Dedifferentiated amniotic fluid mesenchymal stem cell (primary cell): ENCODE data around the gene ZNF763.
"Not testable (repeated sequence)": the region's sequence is repeated elsewhere in the genome, so short reads cannot be mapped to it uniquely, and the experiment has no call there.

ENCODE experiments used
- DNase-seq: peaks from one replicate; pipeline ENCODE4 v3.0.0-alpha.2; 2016; ENCODE audit errors: extremely low spot score

Gene ZNF763

GRCh38 chr19:11964858-11965645 is at the start of gene ZNF763:
Gene ZNF763 (plus strand): TSS chr19:11965040. CDS start chr19:11965209, 169 bp downstream.
- peak; percentile 89 for DNase-seq

DNA sequence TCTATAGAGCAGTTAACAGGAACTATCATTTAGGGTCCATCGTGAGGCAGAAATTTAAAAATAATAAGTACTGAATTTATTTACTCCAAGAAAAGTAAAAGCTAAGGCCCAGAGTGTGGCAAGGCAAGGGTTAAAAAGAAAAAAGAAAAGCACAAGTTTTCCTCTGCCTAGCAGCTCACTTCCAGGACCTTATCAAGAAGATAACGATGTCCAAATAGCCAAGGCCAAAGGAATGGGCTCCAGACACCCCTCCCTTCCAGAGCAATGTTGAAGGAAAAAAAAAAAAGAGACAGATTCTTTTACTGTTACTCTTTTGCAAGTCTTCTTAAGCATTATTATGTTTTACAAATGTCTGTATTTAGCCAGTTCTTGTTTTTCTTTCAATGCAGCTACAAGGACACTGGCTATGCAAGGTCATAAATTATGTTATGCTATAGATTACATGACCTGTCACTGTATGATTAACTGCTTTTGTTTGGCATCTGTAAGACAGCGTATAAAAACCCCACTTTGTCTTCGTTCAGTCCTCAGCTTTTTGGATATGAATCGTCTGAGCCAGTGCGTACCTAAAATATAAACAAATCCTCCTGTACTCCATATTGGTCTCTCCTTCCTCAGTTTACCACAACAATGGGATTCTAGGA is 42.9 kb upstream of the ZNF763 start:
- DNase-seq = no peak

DNA sequence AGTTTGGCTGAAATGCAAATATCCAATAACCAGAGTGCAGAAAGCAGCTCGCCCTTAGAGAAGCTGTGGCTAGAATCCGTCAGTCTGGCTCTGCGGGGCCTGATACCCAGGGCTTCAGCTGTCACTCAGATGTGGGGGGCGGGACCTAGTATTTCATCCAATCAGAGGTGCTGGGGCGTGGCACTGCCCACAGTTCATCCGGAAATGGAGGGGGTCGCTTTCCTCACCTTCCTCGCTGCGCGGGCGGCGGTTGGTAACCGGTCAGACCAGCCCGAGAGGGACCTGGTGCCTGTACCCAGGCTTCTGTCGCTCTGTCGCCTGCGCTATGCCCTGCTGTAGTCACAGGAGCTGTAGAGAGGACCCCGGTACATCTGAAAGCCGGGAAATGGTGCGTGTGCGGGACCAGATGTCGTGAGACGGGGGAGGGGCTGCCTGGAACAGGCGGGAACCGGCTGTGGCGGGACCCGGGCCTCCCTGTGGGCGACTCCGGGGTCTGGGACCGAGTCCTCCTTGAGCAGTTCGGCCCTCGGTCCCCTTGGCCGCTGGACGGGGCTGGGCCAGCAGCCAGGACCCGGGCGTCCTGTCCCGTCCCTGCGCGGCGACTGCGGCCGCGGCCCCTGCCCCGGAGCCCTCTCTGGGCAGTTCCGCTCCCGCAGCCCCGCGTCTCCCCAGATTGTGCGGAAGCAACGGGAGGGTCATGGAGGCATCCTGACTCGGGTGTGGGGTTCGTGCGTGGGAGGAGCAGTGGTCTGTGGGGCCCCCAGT is 39.8 kb upstream of the ZNF763 start, which contains the start of gene ZNF700:
Gene ZNF700, plus strand, starts transcription at position 222 of the 765 bp plus-strand sequence. Its CDS starts 104 bp downstream, at position 326.
- peak; percentile 91 for DNase-seq

DNA sequence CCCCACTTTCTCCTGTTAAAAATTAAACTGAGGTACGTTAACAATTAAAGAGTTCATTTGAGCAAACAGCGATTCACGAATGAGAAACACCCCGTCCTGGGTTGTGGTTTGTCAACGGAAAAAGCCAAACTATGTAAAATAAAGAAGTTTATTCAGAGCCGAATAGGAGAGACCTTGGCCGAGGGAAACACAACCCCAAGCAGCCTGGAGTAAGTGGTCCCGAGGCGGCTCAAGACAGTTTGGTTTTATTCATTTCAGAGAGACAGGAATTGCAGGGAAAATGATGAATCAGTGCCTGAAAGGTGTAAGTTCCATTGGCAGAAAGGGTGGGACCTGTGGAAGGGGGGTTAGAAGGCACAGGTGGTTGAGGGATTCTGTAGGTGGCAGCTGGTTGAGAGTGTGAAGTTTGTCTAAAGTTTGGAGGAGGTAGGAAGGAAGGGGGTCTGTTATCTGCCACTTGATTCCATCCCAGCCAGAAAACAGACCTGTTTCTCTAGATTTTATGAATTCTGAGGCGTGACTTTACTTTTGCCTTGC is 39.1 kb upstream of the ZNF763 start:
- not testable (repeated sequence) for DNase-seq

- DNase-seq = no peak
These were observed 37.6 kb upstream of the ZNF763 start for GRCh38 chr19:11927227-11927626.

- no peak for DNase-seq
These were observed 33.8 kb upstream of the ZNF763 start for GRCh38 chr19:11931051-11931450.

- DNase-seq = peak; percentile 28
These were observed 33.3 kb upstream of the ZNF763 start for GRCh38 chr19:11931513-11931912.

DNA sequence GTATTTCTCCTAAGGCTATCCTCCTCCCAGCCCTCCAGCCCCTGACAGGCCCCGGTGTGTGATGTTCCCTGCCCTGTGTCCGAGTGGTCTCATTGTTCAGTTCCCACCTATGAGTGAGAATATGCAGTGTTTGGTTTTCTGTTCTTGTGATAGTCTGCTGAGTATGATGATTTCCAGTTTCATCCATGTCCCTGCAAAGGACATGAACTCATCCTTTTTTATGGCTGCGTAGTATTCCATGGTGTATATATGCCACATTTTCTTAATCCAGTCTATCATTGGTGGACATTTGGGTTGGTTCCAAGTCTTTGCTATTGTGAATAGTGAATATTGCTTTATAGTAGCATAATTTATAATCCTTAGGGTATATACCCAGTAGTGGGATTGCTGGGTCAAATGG is 29.0 kb upstream of the ZNF763 start:
- not testable (repeated sequence) for DNase-seq

- DNase-seq = not testable (repeated sequence)
These were observed 26.5 kb upstream of the ZNF763 start for GRCh38 chr19:11938383-11938782.

- DNase-seq = not testable (repeated sequence)
These were observed 23.4 kb upstream of the ZNF763 start for GRCh38 chr19:11941361-11941887.

DNA sequence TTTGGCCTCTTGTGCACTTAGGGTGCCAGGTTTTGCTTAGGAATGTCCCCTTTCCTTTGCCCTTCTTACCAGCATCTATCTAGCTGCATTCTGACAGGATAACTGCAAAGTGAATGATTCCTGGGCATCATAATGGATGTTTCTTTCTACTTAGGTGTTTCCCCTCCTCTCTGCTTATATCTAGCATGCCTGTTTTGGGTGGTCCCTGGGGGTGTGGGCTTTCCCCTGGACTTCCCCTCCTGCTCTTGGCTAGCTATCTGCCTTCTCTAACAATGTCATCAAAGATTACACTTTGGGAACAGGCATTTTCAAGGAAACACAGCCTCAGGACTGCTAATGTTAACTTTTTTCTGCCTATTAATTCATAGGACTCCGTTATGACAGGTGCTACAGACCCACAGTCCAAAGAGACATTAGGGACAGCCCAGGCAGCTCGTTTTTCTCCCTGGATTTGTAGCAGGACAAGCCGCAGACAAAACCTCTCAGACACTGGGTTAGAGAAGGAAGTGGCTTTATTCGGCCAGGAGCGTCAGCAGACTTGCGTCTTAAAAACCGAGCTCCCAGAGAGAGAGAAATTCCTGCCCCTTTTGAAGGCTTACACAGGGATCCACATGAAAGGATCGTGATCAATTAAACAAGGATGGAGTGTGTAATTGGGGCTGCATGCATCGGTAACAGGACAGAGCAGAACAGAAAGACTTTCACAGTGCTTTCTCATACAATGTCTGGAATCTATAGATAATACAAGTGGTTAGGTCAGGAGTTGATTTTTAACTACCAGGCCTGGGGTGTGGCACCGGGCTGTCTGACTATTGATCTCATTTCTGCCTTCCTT is 22.6 kb upstream of the ZNF763 start:
- no peak for DNase-seq

DNA sequence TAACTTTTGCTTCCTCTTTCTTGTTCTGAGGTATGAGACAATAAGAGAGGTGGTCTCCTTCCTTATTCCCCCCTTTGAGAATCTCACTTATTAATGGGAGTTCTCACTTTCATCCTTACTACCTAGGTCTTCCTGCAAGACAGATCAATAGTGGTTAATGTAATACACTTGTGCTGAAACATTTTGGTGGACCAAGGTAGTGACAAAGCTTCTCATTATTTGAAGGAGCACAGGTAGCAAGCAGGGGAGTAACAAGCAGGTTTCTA is 22.1 kb upstream of the ZNF763 start:
- no peak for DNase-seq

DNA sequence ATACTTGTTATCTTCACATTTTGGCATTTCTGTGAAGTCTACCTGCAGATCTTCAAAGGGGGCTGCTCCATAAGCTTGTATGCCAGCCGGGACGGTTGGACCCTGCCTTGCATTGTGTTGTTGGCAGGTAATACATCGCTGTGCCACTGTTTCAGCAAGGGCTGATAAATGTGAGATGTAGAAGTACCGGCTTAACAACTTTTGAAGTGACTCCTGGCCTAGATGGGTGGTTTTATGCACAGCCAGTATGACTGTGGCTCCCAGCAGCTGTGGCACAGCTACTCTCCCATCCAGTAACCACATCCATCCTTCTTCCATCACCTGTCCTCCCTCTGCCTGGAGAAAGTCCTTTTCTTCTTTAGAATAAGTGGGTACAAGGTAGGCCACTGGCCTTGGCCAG is 20.2 kb upstream of the ZNF763 start:
- DNase-seq = no peak

GRCh38 chr19:11948646-11949045 is 16.2 kb upstream of the ZNF763 start:
- no peak for DNase-seq

DNA sequence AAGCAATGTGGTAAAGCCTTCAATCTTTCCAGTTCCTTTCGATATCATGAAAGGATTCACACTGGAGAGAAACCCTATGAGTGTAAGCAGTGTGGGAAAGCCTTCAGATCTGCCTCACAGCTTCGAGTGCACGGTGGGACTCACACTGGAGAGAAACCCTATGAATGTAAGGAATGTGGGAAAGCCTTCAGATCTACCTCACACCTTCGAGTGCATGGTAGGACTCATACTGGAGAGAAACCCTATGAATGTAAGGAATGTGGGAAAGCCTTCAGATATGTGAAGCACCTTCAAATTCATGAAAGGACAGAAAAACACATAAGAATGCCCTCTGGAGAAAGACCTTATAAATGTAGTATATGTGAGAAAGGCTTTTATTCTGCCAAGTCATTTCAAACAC is 15.6 kb upstream of the ZNF763 start:
- no peak for DNase-seq

DNA sequence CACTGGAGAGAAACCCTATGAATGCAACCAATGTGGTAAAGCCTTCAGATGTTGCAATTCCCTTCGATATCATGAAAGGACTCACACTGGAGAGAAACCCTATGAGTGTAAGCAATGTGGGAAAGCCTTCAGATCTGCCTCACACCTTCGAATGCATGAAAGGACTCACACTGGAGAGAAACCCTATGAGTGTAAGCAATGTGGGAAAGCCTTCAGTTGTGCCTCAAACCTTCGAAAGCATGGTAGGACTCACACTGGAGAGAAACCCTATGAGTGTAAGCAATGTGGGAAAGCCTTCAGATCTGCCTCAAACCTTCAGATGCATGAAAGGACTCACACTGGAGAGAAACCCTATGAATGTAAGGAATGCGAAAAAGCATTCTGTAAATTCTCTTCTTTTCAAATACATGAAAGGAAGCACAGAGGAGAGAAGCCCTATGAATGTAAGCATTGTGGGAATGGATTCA is 15.2 kb upstream of the ZNF763 start:
- not testable (repeated sequence) for DNase-seq

DNA sequence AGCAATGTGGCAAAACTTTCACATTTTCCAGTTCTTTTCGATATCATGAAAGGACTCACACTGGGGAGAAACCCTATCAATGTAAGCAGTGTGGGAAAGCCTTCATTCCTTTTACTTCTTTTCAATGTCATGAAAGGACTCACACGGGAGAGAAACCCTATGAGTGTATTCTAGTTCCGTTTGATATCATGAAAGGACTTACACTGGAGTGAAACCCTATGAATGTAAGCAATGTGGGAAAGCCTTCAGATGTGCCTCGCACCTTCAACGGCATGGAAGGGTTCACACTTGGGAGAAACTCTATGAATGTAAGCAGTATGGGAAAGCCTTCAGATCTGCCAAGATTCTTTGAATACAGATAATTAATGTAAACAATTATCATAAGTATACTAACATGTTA is 14.5 kb upstream of the ZNF763 start:
- no peak for DNase-seq

DNA sequence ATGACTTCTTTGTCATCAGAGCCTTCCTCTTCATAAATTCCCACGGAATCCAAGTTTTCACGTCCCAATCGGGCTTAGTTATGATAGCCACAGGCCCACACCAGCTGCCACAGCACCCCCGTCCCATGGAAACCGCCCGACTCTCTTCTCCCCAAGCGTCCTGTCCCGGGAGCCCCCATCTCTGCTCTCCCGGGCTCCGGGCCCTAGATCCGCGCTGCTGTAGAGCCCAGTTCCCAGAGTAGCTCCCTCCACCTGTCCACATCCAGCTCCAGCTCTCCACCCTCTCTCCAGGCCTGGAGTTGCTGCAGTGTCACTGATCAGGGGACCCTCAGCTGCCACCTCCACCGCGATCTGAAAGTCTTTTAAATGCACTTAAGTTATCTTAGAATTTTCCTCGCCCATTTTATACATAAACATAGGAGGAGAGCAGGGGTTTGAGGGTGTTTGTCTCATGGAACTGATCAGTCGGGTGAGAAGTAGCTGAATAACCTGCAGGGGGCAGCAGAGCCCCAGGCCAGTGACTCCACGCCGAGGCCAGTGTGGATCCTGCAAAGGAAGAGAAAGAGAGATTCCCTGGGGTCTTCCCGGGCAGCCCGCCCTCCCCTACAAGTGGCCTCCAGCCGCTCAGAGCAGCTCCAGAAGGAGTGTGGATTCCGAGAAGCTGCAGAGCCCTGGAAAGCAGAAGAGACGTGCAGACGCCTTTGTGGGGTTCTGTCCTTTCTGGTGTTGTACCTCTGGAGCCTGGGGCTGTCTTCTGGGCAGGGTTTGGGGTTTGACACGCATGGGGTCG is 1.1 kb upstream of the ZNF763 start:
- DNase-seq = peak; percentile 61

- no peak for DNase-seq
These were observed 363 bp upstream of the ZNF763 start for GRCh38 chr19:11964496-11964857.

DNA sequence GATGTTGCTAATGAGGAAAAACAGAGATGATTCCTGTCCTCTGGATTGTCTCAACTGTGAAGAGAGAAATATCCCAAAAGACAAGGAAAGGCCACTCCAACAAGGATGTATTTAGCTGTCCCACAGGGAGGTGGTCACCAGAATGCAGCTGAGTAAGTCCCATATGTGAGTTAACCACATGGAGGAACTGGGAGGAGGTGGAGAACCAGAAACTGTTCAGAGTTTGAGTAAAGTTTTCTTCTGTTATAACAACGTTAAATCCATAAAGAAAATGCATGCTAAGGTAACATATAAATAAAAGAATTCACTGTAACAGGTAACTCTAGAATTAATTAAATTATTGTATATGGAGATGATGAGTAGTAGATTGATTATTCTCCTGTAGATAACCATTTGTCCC is 5.3 kb downstream of the ZNF763 start:
- no peak for DNase-seq
